ENCODE measurements around the gene WNT3.
"Not testable (repeated sequence)": the region's sequence is repeated elsewhere in the genome, so short reads cannot be mapped to it uniquely, and the experiment has no call there.

The WNT3 gene

DNA sequence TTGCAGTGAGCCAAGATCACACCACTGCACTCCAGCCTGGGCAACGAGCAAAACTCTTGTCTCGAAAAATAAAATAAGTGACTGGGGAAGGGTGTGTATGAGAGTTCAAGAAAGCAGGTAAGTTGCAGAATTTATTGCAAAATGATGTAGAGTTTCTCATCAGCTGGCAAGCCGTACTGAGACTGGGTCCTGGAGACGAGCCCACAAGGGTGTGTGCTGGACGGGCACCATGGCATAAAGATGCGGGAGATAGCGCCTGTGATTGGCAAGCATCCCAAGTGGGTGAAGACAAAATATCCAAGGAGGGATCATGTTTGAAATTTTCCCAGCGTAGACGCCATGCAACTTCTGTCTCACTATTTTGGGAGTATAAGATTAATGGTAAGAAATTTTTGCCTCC is 59.4 kb downstream of the WNT3 start:
- DNase-seq: no peak

GRCh38 chr17:46758614-46759013 is 59.9 kb downstream of the WNT3 start:
- no peak for DNase-seq

GRCh38 chr17:46757588-46757987 is 60.9 kb downstream of the WNT3 start:
- not testable (repeated sequence) for DNase-seq

- DNase-seq: no peak
Observed at GRCh38 chr17:46756861-46757260, 61.6 kb downstream of the WNT3 start.

GRCh38 chr17:46756081-46756735 is 62.3 kb downstream of the WNT3 start:
- no peak for DNase-seq

DNA sequence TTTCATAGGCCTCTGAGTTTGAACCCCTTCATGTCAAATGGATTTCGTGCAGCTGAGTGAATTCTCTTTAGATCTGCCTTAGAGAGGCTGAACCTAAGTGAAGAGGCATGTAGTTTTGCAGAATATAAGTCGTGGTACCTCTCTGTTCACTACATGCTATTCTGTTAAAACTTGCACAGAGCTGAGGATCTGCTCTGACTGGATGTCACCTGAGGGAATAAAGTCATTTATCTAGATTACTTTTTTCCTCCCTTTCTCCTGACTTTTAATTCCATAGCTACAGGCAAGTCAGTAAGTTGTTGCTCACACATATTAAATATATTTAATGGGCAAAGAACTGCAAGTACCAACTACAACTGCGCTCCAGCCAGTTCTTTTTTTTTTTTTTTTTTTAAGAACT is 64.7 kb downstream of the WNT3 start:
- no peak for DNase-seq

- DNase-seq: no peak
Observed at GRCh38 chr17:46751425-46751824, 67.1 kb downstream of the WNT3 start.

DNA sequence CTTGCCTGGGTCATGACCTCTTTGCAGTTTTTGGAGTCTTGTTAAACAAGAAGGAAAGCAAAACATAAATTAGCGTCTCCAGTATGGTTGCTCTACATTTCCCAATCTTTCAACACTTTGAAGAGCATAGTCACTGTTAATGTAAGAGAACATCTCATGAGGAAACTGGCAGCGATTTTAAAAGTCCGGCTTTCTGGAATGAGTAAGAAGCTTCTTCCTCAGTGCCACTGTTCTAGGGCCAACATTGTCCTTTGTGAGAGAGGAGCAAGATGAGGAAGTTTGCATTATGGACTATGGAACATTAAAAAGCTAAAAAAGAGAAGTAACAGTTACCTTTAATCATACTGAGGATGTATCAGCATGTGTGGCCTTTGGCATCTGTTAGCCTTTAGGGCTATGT is 73.1 kb downstream of the WNT3 start:
- DNase-seq: no peak

DNA sequence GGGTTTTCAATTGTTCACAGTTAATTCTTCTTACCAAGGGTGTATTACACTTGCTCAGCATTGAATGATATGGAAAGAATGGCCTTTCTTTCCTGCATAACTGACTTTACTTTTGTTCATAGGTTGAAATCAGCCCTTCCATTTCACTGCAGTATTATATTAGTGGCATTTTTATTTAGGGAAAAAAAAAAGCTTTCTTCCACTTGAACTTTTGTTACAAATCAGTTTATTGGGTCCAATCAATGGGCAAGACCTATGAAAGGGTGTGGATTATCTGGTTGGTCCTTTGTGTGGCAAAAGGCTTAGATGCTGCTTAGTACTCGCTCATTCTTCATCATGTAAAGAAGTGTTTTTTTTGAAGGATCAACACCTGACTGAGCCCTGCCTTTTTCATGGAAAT is 74.1 kb downstream of the WNT3 start:
- no peak for DNase-seq

DNA sequence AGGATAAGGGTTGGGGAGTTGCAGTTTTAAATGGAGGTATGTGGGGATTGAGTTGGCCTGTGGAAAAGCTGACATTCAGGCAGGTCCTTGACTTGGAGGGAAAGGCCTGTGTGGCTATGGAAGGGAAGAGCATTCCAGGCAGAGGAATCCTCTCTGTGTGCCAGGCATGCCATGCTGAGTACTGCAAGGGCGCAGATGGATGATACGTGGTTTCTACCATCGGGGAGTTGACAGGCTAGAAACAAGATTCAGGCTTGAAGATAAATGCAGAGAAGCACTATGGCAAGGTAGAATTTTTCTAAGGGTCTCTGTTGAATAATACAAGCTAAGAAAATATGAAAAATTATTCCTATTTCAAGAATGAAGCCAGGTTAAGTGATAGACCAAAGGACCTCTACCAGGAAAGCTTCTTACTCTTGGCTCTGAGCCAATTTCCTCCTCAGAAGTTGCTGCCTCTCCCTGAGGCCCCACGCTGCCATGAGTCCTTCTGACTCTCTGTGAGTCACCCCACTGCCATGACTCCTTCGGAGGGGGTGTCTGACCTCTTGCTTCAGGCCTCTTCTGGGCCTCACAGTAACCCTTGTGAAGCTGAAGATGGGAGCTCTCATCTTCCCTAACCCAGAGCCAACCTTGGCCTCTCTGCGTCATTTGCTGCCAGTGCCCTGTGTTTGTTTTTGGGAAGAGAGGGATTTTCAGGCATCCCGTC is 75.8 kb downstream of the WNT3 start:
- DNase-seq: no peak

GRCh38 chr17:46741122-46741730 is 77.3 kb downstream of the WNT3 start:
- no peak for DNase-seq

- DNase-seq: no peak
Observed at GRCh38 chr17:46739982-46740381, 78.5 kb downstream of the WNT3 start.

DNA sequence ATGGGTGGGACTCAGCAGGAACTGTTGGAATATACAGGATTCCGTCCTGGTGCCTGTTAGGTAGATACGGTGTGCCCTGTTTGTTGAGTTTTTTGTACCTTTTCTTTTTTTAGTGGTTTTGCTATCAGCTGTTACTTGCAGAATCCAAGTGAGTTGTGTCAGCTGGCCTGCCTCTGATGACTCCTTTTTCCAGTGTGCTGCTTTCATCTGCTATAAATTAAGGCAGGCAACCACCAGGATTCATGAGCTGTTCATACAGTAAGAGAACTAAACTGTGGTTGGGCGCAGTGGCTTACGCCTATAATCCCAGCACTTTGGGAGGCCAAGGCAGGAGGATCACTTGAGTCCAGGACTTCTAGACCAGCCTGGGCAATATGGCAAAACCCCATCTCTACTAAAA is 79.9 kb downstream of the WNT3 start:
- DNase-seq: no peak

DNA sequence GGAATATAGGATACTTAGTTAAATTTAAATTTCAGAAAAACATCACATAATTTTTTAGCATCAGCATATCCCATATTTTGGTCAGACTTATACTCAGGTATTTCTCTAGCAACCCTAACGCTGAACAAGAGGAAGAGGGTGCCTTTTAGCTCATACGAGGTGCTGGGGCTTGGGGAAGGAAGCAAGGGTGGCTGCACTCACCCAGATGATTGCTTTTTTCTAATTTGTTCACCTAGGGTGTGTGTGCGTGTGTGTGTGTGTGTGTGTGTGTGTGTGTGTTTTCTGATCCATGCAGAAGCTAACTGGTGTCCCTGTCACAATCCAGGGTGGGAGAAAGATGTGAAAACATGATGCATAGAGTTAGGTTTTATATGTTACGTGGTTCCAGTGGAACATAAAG is 81.2 kb downstream of the WNT3 start:
- DNase-seq: no peak

- DNase-seq: no peak
Observed at GRCh38 chr17:46736100-46736499, 82.4 kb downstream of the WNT3 start.

- DNase-seq: no peak
Observed at GRCh38 chr17:46733837-46734475, 84.5 kb downstream of the WNT3 start.

DNA sequence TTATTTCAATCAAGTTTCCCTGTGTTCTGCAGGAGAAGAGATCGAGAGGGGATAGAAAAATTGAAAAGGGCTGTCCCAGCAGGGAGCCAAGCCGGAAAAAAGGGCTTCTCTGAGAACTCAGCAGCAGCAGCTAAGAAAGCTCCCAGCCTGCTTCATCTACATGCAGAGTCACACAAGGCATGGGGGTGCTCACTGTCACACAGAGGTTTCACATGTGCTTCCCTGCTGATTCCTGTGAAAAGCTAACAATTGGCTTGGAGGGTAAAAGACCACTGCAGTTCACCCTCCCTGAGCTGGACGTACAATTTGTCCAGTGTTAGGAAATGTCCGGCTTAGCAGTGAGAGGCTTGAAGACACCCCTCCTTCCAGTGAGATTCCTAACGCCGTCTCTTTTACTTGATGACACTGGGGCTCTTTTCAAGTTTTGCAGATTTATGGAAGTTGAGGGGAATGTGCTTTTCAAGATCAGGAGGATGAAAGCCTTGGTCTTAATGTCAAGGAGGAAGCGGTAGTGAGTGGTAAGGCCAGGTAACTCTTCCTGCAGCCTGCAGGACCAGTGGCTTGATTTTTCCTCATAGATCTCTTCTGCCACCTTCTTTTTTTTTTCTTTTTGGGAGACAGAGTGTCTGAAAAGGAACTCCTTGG is 85.6 kb downstream of the WNT3 start:
- no peak for DNase-seq

DNA sequence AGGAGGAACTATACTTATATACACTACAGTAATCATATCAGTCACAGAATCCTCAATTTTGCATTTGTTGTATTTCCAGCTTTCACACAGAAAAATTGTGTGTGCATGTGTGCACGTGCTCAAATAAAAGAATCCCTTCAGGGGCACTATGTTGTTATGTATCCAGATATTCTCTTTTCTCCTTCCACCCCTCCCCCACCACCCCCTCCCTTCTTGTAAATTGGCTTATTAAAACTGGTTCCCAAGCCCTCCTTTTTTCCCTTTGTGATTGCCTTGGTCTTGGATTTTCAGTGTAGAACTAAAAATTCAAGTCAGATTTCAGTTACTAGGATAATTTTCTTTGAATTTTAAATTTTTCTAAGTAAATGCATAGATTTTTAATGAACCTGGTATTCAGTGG is 86.3 kb downstream of the WNT3 start:
- DNase-seq: no peak

GRCh38 chr17:46730679-46731078 is 87.8 kb downstream of the WNT3 start:
- no peak for DNase-seq

- no peak for DNase-seq
Observed at GRCh38 chr17:46730026-46730425, 88.5 kb downstream of the WNT3 start.

GRCh38 chr17:46727572-46728348 is 90.7 kb downstream of the WNT3 start:
- DNase-seq: no peak

GRCh38 chr17:46726206-46726605 is 92.3 kb downstream of the WNT3 start:
- DNase-seq: no peak

Measured in activated naive CD4-positive, alpha-beta T cell treated with Interleukin-2 at 50 U/mL for 16 hours (primary cell).